T-helper 2 cell (primary cell): ENCODE results near the gene MAK.
A peak's percentile ranks its signal among the peaks of the same experiment; 100 is the strongest.
"Not testable (repeated sequence)": the region's sequence is repeated elsewhere in the genome, so short reads cannot be mapped to it uniquely, and the experiment has no call there.

Experiments used
- DNase-seq, 5 experiments: peaks; one replicate each; pipeline versions ENCODE4 v3.0.0 to v3.0.0-alpha.2; 2012 to 2022

MAK gene

GRCh38 chr6:10853849-10854300 lies 15.5 kb upstream of the MAK start:
- DNase-seq: not testable (repeated sequence)

DNA sequence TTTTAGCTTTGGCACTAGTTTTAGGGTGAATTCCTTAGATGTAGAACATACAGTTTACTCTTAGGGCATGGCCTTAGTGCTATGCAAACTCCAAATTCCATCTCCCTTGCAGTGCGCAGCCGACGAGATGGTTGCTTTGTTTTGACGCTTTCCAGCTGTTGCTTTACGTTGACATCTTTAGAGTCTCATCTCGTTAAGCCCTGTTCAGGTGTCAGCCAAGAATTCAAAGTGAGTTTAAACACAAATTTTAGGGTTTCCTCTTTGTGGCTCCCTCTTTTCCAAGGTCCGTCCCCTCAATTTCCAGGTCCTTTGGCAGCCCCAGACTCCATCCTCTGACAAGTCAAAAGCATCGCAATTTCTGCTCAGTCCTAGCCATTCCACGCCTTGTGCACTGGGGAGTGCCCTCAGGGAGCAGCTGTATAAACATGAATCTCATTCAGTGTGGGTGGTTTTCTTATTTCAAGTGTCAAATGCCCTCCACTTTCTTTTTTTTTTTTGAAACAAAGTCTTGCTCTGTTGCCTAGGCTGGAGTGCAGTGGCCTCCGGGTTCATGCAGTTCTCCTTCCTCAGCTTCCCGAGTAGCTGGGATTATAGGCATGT lies 14.1 kb upstream of the MAK start:
- no peak for DNase-seq

- no peak for DNase-seq
Measured at GRCh38 chr6:10850728-10851127, 12.4 kb upstream of the MAK start.

GRCh38 chr6:10849901-10850300 lies 11.6 kb upstream of the MAK start:
- no peak for DNase-seq

GRCh38 chr6:10847684-10848083 lies 9.3 kb upstream of the MAK start:
- DNase-seq: peak in 1 of 5 experiments; percentile 4

DNA sequence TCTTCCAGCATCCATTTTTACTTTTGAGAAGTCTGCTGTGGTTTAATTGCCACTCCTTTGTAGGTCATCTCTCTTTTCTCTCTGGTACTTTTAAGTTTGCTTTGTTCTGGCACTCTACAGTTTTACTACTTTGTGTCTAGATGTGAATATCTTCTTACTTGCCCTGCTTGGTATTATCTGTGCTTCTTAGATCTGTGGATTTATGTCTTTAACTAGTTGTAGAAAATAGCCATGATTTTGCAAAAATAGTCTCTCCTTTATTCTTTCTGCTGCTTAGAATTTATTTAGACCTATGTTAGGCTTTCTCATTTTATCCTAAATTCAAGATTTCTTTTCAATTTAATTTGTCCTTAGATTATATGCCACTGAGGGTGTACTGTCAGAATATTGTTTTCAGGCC lies 5.2 kb upstream of the MAK start:
- no peak for DNase-seq

DNA sequence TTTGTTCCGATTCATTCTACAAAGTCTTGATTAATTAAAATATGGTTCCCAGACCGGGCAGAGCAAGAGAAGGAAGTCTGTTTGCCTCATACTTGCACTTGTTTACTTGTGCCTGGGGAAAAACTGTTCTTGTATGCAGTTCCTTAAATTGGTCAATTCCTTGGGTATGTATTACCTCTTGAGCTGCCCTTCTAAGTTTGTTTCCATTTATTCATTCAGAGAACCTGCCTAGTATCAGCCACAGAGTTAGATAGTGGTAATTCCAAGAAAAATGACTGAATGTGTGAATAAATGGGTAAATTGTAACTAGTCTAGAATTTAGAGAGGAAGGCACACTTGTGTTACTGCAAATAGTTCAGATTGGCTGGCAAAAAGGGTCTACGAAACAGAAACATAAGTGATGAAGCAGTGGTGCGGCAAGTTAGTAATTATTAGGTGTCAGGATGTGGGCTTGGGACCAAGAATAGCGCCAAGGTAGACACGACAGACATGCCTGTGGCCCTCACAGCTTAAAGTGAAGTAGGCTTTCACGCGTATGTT lies 525 bp upstream of the MAK start:
- DNase-seq: peak in 1 of 5 experiments; percentile 70

- DNase-seq: peak in 2 of 5 experiments; percentile 12 to 26
Measured at GRCh38 chr6:10837622-10837994, 731 bp downstream of the MAK start.

DNA sequence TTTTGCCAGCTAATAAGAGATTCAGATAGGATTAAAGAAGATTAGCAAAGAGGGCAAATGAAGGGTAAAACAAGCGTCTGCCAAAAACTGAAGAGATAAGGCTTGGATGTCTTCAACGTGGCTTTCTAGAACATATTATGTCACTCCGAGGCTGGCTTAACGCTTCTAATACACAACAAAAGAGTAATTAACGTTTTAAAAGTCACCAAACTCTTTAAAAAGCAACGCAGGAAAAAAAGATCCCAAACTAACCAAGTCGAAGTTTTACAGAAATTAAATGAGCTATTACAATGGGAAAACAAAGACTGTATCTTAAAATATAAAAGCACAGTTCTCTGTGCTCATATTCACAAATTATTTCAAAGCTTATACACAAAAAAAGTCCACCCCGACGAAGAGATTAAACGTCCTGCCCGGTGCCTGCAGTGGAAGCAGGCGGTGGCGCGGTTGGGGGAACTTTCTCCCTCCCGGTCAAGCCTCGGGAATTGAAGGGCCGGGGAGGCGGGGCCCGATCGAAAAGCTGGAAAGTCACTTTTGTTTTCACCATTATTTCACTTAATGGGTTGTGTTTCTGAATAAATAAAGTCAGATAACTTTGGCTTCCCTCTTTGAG lies 1.2 kb downstream of the MAK start:
- DNase-seq: no peak

DNA sequence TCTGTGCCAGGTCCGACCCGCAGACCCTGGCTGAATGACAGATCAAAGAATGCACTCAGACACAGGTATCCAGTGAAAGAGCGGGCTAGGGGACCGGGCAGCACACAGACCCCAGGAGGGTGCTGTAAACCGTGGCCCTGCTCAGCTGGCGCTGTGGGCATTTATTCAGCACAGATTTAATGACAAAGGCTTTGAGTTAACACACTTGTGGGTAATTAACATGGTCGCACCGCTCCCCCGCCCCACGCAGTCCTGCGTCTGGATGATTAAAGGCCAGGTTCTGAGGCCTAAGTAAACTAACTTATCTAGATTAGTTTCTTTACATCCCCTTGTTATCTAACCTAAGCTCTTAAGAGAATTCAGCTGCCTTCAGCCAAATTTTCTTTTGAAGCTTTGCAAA lies 3.5 kb downstream of the MAK start:
- DNase-seq: no peak

DNA sequence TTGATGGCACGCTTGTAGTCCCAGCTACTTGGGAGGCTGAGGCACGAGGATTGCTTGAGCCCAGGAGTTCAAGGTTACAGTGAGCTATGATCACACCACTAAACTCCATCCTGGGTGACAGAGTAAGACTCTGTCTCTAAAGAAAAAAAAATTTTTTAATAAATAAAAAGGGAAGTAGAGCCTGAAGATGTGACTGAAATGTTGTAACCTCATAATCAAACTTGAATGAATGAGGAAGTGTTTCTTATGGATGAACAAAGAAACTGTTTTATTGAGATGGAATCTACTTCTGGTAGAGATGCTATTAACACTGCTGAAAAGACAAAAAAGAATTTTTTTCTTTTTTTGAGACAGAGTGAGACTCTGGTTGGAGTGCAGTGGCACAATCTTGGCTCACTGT lies 6.7 kb downstream of the MAK start:
- no peak for DNase-seq

DNA sequence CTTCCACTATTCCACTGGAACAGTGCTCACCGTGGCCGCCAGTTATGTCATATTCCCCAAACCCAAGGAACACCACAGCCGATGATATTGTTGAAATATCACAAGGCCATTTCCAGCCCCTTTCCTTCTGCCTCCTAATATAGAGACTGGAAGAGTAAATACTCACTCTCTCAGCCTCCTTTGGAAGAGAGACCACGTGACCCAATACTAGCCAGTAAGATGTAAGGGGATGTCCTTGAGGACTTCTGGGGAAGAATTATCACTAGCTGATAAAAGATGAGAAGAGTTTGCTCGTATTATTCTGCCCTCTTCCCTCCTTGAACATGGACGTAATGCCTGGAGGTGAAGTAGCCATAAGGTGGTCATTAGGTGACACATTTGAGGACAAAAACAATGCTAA lies 13.5 kb downstream of the MAK start:
- no peak for DNase-seq

GRCh38 chr6:10824297-10824696 lies 14.0 kb downstream of the MAK start:
- DNase-seq: no peak

DNA sequence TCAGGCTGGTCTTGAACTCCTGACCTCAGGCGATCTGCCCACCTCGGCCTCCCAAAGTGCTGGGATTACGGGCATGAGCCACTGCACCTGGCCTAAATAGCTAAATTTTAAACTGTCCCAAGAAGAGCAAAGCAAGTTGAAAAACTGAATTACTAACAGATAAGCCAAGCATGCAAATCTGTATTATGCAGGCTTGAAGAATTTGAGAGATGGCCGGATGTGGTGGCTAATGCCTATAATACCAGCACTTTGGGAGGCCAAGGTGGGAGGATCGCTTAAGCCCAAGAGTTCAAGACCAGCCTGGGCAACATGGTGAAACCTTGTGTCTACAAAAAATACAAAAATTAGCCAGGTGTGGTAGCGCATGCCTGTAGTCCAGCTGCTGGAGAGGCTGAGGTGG lies 24.2 kb downstream of the MAK start:
- DNase-seq: not testable (repeated sequence)

GRCh38 chr6:10809098-10809497 lies 29.2 kb downstream of the MAK start:
- no peak for DNase-seq

DNA sequence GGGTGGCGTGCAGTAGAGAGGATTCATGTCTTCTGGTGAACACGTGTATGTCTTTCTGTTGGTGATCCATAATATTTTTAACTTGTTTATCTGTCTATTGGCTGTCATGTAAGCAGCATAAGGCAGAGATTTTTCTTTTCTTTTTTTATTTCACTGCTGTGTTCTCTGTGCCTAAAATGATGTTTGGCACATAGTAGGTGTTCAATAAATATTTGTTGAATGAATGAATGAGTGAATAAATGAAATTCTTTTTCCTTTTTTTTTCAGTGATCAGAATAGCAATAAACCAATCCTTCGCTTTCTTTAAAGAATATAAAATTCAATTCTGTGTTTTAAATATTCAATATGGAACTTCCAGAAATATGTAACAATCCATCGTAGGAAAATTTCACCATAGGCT lies 30.0 kb downstream of the MAK start:
- DNase-seq: no peak

DNA sequence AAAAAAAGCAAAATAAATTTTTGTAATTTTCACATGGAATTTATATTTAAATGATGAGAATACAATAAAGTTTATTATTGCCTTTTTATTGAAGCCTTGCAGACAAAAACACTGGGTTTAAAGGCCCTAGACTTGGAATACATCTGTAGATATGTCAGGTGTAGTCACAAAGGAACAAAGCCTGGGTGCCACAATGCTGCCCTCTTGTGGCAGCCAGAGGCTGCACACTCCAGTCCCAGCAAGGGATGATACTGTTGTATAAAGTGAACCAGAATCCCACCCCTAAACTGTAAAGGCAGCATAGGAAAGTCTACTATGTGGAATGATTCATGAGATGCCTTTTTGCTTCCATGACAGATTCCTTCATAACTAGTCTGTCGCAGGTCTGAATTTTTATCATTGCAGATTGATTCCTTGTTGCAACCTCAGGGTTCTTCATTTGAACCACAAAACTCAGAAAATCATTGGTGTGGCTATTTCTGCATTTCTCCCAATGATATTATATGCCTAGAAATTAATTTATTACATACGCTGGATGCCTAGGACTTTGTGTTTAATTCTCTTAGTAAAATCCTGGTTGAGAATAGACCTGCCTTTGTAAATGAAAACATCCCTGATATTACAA lies 37.0 kb downstream of the MAK start:
- peak; percentile 12 to 63 (median 32) for DNase-seq

GRCh38 chr6:10800810-10801209 lies 37.5 kb downstream of the MAK start:
- no peak for DNase-seq

DNA sequence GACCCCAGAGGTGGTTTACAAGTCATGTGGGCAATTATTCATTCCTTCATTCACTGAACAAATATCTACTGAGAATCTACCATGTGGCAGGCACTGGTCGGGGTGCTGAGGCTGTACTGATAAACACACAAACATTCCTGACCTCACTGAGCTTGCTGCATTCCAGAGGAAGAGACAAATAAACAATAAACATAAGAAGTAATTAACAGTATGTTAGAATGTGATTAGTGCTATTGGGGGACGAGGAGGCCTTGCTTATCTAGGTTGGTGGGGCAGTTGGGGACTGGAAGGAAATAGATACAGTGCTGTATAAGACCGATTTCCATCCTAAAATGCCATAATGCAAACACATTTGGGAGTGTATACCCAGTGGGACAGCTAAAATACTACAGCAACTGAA lies 44.1 kb downstream of the MAK start:
- DNase-seq: no peak

- no peak for DNase-seq
Measured at GRCh38 chr6:10793695-10794094, 44.6 kb downstream of the MAK start.

- no peak for DNase-seq
Measured at GRCh38 chr6:10793035-10793434, 45.3 kb downstream of the MAK start.

DNA sequence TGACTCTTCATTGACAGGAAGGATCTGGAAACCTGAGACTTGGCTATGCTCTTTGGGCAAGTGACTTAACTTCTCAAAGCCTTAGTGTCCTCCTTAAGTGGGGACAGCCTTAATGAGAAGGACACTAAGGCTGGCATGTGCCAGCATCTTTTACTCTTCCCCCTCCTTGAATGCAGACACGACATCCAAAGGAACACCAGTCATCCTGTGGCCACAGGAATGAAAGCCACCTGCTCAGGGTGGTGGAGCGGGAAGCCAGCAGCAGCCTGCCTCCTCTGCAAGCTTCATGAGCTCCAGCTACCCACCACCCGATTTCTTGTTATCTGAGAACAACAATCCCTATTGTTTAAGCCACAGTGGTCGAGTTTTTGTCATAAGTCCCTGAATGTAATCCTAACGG lies 46.2 kb downstream of the MAK start:
- no peak for DNase-seq

DNA sequence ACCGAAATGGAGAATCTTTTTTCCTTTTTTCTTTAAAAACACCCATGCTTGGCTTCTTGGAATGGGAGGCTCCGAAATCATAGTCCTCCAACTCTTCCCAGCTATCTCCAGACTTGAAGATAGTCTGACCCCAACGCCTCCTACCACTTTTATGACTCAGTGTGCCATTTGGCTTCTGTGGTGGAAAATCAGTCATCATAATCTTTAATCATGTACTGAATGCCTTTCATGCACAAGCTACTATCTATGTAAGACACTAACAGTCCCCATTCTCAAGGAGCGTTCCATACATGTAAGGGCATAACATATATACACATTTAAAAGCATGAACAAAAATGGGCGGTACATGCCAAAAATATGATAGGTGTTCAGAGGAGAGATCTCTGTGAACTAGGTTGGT lies 46.7 kb downstream of the MAK start:
- no peak for DNase-seq

DNA sequence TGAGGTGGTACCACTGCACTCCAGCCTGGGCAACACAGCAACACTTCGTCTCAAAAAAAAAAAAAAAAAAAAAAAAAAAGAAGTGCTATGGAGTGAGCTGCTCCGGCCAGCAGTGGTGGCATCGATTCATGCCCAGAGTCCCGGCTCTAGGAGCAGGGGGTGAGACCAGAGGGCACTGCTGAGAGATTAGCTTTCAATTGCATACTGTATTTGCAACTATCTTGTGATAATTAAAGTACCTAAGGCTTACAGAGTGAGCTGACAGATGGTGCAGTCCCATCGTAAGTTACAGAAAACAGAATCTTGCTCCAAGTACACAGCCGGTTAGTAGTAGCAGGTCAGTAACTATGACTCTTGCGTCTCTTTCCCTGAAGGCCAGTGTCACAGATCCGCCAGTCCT lies 59.3 kb downstream of the MAK start:
- no peak for DNase-seq
